NCI-H460 (cell line): ENCODE data around the gene ARL1. TPM values are rescaled to one million over a fixed set of nuclear protein-coding genes. Genes with fewer than 3 reads are reported as not detected.
"Not testable (repeated sequence)": the region's sequence is repeated elsewhere in the genome, so short reads cannot be mapped to it uniquely, and the experiment has no call there.

Experiments used
- DNase-seq: peaks from one replicate; pipeline ENCODE4 v3.0.0-alpha.2; 2016; ENCODE audit warnings: low read depth; ENCODE audit errors: extremely low read depth
- polyA plus RNA-seq: library from polyadenylated mRNA; depleted of rRNA; stranded (reverse); fragments of >200 nt; gene quantifications from 2 replicates; pipeline ENCODE4 v1.2.3, GENCODE V29; 2014; cell fraction: nucleus; rRNA removed
- total RNA-seq: library from RNA; depleted of rRNA; stranded (reverse); fragments of >200 nt; shearing (Covaris generic); gene quantifications from 2 replicates; pipeline ENCODE4 v1.2.3, GENCODE V29; 2014; rRNA removed

ARL1 gene
- total RNA-seq: 86.9 and 90.1 TPM in 2 replicates
- 43.7 and 57.3 TPM in 2 replicates for polyA plus RNA-seq

DNA sequence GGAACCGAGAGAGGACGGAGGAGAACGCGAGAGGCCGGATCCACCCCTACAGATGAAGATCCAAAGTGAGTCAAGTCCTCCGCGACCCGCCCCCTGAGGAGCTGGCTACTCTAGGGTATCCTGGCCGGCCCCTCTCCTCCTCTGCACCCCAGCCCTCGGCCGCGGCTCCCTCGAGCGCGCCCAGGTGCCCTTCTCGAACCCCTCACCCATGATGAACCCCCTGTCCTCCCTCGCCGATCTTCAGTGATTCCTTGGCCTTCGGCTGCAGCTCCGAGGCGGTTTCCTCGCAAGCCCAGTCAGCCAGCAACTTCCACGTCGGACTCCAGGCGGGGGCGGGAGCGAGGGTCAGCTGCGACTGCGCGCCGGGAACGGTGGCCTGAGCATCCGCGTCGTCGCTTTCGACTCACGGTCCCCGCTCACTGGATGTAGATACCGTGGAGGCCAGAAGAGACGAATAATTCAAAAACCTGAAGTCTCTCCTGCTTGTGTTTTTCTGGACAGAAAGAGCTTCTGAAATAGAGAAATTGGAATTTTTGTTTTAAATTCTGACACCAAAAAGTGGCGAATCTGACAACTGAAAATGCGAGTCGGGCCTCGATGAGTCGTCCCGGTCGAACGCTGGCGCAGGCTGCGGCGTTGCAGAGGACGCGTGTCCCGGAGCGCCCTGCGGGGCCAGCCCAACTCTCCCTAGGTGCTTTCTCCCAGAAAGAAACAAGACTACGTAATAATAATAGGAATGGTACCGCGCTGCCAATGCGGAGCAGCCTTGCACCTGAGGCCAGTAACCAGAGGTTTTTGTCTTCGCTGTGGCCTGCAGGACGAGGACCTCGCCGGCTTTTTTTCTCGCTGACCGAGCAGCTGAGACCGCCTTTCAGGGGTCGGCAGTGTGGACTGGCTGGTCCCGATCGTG lies at the start of gene ARL1:
ARL1 (minus strand) TSS at position 337 of the 910 bp plus-strand sequence; CDS start at position 210, 127 bp downstream.
- peak; percentile 81 for DNase-seq

DNA sequence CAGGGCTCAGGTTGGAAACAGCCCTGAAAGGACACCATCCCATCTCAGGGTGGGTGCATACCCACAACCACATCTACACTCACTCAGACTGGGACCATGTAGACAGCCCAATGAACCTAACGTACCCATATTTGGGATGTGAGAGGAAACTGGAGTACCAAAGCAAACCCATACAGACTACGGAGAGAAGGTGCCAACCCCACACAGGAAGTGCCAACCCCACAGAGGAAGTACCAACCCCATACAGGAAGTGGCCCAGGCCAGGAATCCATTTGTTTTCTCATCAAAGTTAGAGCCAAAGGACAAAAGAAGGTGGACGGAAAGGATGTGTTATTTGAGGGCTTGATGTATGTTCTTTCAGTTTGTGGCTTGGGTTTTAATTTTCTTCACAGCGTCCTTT lies 48.1 kb upstream of the ARL1 start:
- no peak for DNase-seq

DNA sequence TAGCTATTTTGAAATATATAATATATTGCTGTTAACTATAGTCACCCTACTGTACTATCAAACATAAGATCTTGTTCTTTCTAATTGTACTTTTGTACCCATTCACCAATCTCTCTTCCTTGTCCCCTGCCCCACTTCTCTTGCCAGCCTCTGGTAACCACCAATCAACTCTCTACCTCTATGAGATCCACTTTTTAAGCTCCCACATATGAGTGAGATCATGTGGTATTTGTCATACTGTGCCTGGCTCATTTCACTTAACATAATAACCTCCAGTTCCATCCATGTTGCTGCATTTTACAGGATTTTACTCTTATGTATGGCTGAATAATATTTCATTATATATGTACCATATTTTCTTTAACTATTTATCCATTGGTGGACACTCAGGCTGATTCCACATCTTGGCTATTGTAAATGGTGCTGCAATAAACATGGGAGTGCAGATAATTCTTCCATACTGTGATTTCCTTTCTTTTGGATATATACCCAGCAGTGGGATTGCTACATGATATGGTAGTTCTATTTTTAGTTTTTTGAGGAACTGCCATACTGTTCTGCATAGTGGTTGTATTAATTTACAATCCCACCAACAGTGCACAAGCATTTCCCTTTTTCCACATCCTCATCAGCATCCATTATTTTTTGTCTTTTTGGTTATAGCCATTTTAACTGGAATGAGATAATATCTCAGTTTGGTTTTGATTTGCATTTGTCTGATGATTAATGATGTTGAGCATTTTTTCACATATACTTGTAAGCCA lies 34.1 kb upstream of the ARL1 start:
- DNase-seq: no peak

DNA sequence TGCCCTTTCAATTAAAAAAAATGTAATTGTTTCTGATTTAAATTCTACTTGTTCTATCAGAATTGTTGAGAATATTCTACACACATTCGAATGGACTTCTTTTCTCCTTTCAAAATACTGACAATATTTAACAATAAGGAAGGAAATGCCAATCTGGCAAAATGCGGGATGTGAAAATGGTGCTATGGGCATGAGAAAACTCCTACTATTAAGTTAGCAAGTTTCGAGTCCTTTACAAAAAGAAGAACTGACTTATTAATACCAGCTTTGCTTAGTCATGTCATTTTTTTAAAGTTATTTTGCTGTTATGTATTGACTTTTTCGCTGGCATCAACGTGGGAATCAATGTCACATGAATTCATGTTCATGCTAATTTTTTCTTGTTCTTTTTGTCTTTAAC lies 31.7 kb upstream of the ARL1 start:
- DNase-seq: no peak

DNA sequence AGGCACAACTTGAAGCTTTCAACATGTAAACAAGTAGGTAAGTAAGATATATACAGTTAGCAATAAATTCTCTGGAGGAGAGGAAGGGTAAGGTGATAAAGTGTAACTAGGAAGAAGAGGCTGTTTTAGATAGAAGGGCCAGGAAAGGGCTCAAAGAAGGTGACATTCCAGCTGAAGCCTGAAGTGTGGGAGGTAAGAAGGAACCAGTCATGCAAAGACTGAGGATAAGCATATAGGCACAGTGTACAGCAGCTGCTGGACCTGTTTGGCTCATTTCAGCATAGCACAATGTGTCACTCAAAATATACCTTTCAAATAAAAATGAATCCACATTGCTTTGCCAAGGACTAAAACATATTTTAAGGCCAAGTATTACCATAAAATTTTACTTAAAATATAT lies 28.6 kb upstream of the ARL1 start:
- DNase-seq: no peak

DNA sequence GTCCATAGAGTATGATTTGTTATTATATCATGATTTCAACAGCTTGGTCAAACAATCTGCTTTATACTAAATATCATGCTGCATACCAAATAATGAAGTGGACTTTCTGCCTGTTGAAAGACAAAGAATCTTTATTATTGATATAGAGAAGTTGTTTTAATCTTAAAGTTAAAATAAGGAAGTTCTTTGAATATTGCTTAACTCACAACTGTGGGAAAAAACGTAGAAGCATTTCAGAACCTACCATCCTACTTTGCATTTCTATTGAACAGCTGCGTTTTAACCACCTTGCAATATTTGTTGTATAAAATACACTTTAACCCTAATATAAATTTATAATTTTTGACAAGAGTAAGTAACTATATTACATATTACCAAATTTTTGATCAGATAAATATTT lies 22.9 kb upstream of the ARL1 start:
- no peak for DNase-seq

DNA sequence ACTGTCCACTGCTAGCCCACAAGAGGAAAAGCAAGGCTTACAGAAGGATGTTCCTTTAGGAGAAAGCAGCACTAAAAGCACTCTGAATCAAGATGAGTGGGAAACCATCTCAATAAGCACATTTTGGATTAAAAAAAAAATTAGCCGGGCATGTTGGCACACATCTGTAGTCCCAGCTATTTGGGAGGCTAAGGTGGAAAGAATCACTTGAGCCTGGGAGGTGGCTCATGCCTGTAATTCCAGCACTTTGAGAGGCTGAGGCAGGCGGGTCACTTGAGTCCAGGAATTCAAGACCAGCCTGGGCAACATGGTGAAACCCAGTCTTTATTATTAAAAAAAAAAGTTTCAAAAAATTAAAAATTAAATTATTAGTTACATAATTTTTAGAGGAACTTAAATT lies 17.0 kb upstream of the ARL1 start:
- no peak for DNase-seq

DNA sequence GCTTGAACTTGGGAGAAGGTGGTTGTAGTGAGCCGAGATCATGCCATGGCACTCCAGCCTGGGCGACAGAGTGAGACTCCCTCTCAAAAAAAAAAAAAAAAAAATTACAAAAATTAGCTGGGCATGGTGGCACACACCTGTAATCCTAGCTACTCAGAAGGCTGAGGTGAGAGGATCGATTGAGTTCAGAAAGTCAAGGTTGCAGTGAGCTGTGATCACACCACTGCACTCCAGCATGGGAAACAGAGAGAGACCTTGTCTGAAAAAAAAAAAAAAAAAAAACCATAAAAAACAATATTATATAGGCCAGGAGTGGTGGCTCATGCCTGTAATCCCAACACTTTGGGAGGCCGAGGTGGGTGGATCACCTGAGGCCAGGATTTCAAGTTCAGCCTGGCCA lies 14.5 kb upstream of the ARL1 start:
- not testable (repeated sequence) for DNase-seq

DNA sequence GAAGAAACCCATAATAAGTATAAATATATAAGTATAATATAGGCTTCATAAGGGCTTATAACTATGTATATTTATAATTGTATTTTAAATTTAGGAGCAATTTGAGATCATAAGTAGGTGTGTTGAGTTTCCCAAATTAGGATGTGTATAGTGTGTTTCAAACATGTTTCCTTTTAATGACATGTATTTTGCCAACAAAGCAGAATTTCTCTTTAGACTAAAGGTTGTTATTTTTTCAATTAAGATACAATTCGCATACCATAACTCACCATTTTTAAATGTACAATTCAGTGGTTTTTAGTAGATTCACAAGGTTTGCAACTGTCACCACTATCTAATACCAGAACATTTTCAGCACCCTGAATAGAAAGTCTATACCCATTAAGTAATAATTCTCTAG lies 7.7 kb upstream of the ARL1 start:
- DNase-seq: no peak

DNA sequence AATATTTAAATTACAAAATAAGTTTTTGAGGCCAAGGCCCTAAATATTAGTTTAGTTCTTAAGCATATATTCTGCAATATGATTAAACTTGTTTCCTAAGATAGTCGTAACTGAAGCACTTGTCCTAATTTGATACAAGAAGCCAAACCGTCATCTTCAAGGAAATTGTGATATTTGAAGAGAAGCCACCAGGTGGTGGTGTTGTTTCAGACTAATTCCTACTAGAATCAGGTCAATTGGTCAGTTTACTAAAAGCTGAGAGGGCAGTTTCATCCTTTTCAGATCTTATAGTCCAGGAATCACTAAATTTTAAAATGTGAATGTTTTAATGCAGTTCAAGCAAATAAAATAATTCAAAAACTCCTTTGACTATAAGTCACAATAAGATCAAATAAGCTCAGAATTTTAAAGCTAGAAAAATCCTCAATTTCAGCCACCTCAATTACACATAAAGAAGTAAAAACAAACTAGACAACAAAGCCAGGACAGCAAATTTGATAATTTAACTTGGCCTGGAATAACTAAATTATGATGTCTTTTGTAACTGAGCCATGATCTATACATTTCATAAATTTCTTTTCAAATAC lies 7.1 kb upstream of the ARL1 start:
- peak; percentile 73 for DNase-seq

DNA sequence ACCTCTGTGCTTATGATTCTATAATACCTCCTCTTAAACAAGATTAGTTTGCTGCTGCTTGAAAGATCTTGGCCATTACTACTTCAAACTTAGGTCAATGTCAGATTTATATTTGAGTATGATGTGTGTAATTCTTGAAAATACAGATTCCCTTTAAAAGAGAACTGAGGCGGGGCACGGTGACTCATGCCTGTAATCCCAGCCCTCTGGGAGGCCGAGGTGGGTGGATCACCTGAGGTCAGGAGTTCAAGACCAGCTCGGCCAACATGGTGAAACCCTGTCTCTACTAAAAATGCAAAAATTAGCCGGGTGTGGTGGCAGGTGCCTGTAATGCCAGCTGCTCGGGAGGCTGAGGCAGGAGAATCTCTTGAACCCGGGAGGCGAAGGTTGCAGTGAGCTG lies 2.6 kb upstream of the ARL1 start:
- not testable (repeated sequence) for DNase-seq

DNA sequence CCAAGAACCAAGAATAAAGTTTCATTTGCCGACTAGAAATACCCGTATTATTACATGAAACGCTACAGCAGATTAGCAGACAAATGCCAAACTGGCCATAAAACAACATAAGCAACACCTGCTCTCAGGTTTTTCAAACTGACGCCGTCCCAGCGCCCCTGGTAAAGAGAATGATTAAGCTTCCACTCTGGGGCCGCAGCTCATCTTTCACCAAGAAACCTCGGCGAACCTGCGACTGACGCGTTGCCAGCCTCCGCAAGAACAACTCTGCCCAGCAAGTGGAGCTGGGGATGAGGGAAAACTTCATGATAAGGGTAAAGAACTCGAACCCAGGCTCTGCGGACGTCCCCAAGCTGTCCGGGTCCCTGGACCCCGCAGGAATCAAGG lies 530 bp downstream of the ARL1 start:
- peak; percentile 5 for DNase-seq

DNA sequence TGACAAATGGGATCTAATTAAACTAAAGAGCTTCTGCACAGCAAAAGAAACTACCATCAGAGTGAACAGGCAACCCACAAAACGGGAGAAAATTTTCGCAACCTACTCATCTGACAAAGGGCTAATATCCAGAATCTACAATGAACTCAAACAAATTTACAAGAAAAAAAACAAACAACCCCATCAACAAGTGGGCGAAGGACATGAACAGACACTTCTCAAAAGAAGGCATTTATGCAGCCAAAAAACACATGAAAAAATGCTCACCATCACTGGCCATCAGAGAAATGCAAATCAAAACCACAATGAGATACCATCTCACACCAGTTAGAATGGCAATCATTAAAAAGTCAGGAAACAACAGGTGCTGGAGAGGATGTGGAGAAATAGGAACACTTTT lies 16.4 kb downstream of the ARL1 start:
- DNase-seq: not testable (repeated sequence)

DNA sequence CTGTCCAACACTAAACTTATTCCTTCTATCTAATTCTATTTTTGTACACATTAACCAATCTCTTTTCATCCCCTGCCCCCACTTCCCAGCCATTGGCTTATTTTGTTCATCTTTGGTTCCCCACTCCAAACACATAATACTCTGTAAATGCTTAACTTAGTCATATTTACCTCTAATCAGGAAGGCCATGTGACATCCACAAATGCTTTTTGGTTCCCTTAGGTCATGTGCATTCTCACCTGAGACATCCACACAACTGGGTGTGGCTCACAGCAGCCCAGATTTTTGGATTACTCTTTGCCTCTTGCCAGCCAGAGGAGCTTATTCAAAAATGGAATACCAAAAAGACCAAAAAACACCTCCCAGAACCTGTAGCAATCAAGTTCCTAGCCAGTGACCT lies 28.4 kb downstream of the ARL1 start:
- no peak for DNase-seq

DNA sequence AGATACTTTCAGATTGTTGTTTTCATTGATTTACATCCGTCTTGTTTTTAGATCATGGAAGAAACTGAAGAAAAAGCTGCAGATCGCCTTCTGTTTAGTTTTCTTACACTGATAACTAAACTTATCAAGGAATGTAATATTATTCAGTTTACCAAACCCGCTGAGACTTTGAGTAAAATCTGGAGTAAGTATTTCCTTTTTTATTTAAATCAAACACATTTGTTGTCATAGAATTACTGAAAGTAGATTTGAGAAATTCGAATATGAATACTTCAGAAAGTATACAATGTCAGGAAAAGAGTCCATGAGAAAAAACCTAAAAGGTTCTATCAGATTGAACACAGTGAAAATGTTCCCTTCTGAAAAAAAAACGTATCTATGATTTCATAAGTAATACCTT lies 32.0 kb downstream of the ARL1 start:
- no peak for DNase-seq

DNA sequence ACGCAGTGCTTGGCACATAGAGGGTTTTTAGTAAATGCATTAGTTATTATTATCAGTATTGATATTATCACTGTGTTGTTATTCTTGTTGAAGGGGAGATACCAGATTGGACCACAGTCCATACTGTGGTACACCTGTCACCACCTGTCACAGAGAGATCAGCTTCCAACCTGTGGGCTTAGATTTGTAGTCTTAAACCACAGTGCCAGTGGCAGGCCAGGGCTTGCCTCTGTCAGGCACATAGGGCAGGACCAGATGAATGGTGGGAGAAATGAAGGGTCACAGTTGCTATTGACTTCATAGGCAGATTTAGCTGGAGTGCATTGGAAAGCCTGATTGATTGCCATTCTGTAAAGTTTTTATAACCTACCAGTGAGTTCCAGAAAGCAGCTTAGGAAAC lies 35.1 kb downstream of the ARL1 start:
- no peak for DNase-seq

DNA sequence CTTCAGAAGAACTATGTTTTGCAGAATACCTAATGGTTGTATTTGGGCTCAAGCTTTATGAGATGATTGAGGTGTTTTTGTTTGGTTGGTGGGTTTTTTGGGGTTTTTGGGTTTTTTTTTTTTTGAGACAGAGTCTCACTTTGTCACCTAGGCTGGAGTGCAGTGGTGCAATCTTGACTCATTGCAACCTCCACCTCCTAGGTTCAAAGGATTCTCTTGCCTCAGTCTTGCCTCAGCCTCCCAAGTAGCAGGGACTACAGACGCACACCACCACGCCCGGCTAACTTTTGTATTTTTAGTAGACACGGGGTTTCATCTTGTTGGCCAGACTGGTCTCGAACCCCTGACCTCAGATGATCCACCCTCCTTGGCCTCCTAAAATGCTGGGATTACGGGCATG lies 39.6 kb downstream of the ARL1 start:
- DNase-seq: no peak

DNA sequence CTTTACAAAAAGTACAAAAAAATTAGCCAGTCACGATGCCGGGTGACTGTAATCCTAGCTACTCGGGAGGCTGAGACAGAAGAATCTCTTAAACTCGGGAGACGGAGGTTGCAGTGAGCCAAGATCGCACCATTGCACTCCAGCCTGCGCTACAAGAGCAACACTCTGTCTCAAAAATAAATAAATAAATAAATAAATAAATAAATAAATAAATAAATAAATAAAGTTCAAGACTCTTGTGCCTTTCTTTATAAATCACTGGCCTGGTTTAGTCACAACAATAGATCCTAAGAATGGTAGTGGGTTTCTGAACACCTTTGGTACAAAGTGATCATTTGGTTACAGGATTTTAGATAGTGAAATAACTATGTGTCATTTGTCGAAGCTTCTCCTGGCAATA lies 46.1 kb downstream of the ARL1 start:
- DNase-seq: no peak

DNA sequence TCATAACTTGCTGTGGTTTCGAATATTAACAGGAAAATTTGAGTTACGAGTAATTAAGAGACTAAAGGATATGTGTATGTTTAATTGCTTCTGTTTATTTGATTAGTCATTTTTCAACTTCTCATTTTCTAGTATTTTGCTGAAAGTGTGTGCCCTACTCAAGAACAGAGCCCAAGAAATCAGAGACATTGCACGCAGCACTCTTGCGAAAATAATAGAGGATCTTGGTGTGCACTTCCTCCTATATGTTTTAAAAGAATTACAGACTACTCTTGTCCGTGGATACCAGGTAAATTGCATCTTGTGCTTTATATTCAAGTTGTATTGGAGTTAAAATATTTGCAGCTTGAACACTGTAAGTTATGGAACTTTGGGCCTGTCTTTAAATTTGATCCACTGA lies 50.8 kb downstream of the ARL1 start:
- DNase-seq: no peak

DNA sequence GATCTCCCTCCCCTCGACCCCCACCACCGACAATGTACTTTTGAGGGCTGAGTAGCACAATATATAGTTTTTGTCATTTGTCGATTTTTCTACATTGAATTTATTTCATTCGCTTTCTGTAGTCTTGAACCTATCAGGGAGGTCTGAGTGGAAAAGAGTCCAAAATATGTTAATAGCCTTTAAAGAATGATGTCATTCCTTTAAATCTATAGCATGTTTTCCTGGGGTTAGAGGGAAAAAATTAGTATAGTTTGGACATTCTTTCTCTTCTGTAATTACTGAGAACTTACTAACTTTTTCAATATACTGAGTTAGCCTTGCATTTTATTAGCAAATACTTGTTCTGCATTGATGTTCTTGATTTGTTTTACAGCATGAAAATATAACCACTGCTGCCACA lies 55.9 kb downstream of the ARL1 start:
- no peak for DNase-seq

DNA sequence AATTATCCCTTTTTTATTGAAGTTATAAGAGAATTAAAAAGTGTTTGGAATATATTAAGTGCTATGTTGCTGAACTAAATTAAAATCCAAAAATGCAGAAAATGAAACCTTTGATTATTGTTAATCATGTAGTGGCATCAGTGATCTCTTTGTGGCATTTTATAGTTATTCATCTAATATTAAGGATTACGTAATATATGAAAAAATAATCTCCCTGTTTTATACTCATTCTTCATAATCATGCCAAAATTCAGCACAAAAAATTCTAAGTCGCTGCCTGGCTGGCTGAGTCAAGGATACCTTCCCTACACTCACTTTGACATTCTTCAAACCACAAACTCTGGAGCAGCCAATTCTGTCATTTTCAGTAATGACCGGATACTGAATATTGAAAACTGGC lies 63.7 kb downstream of the ARL1 start:
- DNase-seq: no peak
